Measurements from ENCODE around the gene AMDHD2.
"Not testable (repeated sequence)": the region's sequence is repeated elsewhere in the genome, so short reads cannot be mapped to it uniquely, and the experiment has no call there.

Gene AMDHD2

DNA sequence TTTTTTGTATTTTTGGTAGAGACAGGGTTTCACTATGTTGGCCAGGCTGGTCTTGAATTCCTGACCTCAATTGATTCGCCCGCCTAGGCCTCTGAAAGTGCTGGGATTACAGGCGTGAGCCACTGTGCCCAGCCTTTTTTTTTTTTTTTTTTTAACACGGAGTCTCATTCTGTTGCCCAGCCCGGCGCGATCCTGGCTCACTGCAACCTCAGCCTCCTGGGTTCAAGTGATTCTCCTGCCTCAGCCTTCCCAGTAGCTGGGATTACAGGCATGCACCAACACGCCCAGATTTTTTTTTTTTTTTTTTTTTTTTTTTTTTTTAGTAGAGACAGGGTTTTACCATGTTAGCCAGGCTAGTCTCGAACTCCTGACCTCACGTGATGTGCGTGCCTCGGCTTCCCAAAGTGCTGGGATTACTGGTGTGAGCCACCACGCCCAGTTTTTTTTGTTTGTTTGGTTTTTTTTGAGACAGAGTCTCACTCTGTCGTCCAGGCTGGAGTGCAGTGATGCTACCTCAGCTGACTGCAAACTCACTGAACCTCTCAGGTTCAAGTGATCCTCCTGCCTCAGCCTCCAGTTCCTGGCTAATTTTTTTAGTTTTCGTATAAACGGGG is 13.1 kb downstream of the AMDHD2 start:
- H3K4me3 ChIP-seq (ENCODE audit: low read depth, low read length); H3K9me3 ChIP-seq (ENCODE audit: control insufficient read depth, insufficient read depth, low read depth, low read length); H3K4me1 ChIP-seq (ENCODE audit: control insufficient read depth, insufficient read depth, low read length): not testable (repeated sequence)
- CTCF ChIA-PET = interaction anchor here (0.5 kb wide), 1 partner anchor 9 kb away, joined by 3 read pairs; no protein-coding TSS in a partner anchor
- TF ChIP-seq ZBTB17 (tag by site-specific recombination; IDR thresholded peaks at IDR 0.05) (peak; percentile 22; the same call in 1 of the 2 replicates), ZNF2 (tag by site-specific recombination; IDR thresholded peaks at IDR 0.05) (0 out of 2 replicates have a peak, but pooled peaks have one; percentile 7)
- TF ChIP-seq, protein P1, sequence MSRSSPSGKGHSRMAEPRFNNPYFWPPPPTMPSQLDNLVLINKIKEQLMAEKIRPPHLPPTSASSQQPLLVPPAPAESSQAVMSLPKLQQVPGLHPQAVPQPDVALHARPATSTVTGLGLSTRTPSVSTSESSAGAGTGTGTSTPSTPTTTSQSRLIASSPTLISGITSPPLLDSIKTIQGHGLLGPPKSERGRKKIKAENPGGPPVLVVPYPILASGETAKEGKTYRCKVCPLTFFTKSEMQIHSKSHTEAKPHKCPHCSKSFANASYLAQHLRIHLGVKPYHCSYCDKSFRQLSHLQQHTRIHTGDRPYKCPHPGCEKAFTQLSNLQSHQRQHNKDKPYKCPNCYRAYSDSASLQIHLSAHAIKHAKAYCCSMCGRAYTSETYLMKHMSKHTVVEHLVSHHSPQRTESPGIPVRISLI (tag by site-specific recombination; IDR thresholded peaks at IDR 0.05) = peak; percentile 97
- POLR2A ChIA-PET = interaction anchor here (0.8 to 3.6 kb wide), 7 partner anchors 13 to 378 kb away, joined by 3 to 25 read pairs (median 4); partner anchors contain the start of genes AMDHD2, ATP6V0C, DNASE1L2 and ECI1
- H3K27ac ChIP-seq (ENCODE audit: extremely low read depth, low read depth, low read length) = peak overlapping the region; percentile 28; the same call in 1 of the 2 replicates
- H3K36me3 ChIP-seq (ENCODE audit: control insufficient read depth in 2 of 2, insufficient read depth in 1 of 2, low read length in 2 of 2) = peaks cover 0 to 28% of the 10 kb centered on the region in 2 experiments; a peak in 1 of 3 replicates

DNA sequence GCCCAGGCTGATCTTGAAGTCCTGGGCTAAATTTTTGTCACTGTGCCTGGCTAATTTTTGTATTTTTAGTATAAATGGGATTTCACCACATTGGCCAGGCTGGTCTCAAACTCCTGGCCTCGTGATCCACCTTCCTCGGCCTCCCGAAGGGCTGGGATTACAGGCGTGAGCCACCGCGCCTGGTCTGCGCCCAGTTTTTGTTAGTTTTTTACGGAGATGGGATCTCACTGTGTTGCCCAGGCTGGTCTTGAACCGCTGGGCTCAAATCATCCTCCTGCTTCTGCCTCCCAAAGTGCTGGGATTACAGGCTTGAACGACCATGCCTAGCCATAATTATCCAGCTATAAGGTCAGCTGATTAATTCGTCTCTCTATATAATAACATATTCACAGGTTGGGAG is 13.7 kb downstream of the AMDHD2 start:
- H3K27ac ChIP-seq (ENCODE audit: extremely low read depth, low read depth, low read length) = no peak overlapping the region
- H3K4me3 ChIP-seq (ENCODE audit: low read depth, low read length) = no peak overlapping the region
- CTCF ChIA-PET = no interaction called here
- H3K36me3 ChIP-seq (ENCODE audit: control insufficient read depth in 2 of 2, insufficient read depth in 1 of 2, low read length in 2 of 2) = peaks cover 0 to 21% of the 10 kb centered on the region in 2 experiments; a peak in 1 of 3 replicates
- H3K4me1 ChIP-seq (ENCODE audit: control insufficient read depth, insufficient read depth, low read length) = peaks cover 3% of the 10 kb centered on the region; the same call in 1 of the 2 replicates
- H3K9me3 ChIP-seq (ENCODE audit: control insufficient read depth, insufficient read depth, low read depth, low read length) = no peaks in the 10 kb centered on the region
- TF ChIP-seq ZFP37 (tag by site-specific recombination; IDR thresholded peaks at IDR 0.05) = no peak
- peak; percentile 84; the same call in 1 of the 2 replicates for TF ChIP-seq ZNF121 (tag by site-specific recombination; IDR thresholded peaks at IDR 0.05)
- POLR2A ChIA-PET = no interaction called here

DNA sequence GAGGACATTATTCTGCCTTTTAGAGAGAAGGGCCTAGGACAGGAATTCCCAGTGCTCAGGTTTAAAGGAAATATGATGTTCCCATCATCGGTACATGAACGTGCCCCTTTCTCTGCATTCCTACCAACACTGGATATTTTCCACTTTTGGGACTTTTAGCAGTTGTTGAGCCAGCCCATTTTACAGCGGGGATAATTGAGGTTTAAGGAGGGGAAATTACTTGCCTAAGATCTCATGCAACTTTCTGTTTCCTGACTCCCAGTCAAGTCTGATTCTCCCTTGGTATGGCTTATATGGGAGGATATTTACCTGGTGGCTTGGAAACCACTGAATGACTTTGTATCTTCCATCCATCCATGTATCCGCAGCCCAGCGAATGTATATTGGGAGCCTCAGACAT is 14.2 kb downstream of the AMDHD2 start:
- POLR2A ChIA-PET; H3K4me3 ChIP-seq (ENCODE audit: low read depth, low read length); H3K27ac ChIP-seq (ENCODE audit: extremely low read depth, low read depth, low read length); CTCF ChIA-PET; H3K4me1 ChIP-seq (ENCODE audit: control insufficient read depth, insufficient read depth, low read length); H3K9me3 ChIP-seq (ENCODE audit: control insufficient read depth, insufficient read depth, low read depth, low read length): not testable (repeated sequence)
- H3K36me3 ChIP-seq (ENCODE audit: control insufficient read depth in 2 of 2, insufficient read depth in 1 of 2, low read length in 2 of 2) = peaks cover 0 to 17% of the 10 kb centered on the region in 2 experiments; a peak in 1 of 3 replicates

DNA sequence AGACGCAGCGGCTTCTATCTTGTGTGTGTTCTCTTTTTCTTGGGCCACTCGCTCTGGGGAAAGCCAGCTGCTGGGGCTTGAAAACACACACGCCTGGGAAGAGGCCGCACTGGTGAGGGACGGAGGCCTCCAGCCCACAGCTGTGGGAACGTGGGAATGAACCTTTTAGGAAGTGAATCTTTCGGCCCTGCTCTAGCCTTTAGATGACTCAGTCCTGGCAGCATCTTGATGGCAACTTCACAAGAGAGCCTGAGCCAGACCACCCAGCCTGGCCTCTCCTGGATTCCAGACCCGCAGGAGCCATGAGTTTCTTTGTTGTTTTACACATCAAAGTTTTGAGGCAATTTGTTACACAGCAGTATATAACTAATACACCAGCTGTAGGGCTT is 15.4 kb downstream of the AMDHD2 start:
- TF ChIP-seq ZFP69B (tag by site-specific recombination; IDR thresholded peaks at IDR 0.05) = no peak
- POLR2A ChIA-PET = no interaction called here
- Histone ChIP-seq H3K9me3 (ENCODE audit: control insufficient read depth, insufficient read depth, low read depth, low read length) (no peaks in the 10 kb centered on the region), H3K36me3 (ENCODE audit: control insufficient read depth in 2 of 2, insufficient read depth in 1 of 2, low read length in 2 of 2) (peaks cover 0 to 10% of the 10 kb centered on the region in 2 experiments; a peak in 1 of 3 replicates), H3K4me1 (ENCODE audit: control insufficient read depth, insufficient read depth, low read length) (peaks cover 3% of the 10 kb centered on the region; the same call in 1 of the 2 replicates), H3K4me3 (ENCODE audit: low read depth, low read length) (no peak overlapping the region), H3K27ac (ENCODE audit: extremely low read depth, low read depth, low read length) (no peak overlapping the region)
- CTCF ChIA-PET = no interaction called here

DNA sequence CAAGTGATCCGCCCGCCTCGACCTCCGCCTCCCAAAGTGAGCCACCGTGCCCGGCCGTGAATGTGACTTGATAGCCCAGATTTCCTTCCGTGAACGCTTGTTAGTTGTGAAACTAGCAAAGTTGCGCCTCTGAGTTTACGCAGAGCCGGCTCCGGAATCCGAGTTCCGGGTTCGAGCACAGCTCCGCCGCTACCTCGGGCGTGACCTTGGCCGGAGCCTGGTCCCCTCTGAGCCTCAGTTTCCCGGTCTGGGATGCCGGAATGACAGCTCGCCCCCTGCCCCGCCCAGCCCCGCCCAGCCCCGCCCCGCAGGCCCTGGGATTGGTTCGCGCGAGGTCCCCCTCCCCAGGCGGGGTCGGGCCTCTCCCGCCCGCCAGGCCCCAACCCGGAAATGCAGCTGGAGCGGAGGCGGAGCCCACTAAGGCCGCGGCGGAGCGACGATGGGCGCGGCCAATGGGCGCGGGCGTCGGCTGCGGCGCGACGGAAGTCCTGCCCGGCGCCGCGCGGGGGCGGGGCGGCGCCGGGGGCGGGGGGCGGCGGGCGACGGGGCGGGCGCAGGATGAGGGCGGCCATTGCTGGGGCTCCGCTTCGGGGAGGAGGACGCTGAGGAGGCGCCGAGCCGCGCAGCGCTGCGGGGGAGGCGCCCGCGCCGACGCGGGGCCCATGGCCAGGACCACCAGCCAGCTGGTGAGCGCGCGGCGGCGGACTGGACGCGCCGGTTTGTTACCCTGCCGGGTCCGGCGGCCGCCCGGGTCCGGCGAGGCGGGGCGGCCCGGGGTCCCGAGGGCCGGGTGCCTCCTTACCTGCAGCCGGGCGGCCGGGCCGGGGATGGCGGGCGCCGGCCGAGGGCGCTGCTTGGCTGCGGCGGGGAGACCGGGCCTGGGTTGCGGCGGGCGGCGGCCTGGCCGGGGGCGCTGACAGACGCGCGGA is 17.5 kb downstream of the AMDHD2 start, which contains the start of gene PDPK1:
PDPK1 (plus strand) TSS at position 571 of the 929 bp plus-strand sequence; CDS start at position 663, 92 bp downstream.
- POLR2A ChIA-PET = interaction anchor here (1.0 to 1.5 kb wide), 2 partner anchors 18 to 23 kb away, joined by 5 to 8 read pairs; partner anchors contain the start of genes AMDHD2 and ATP6V0C
- H3K9me3 ChIP-seq (ENCODE audit: control insufficient read depth, insufficient read depth, low read depth, low read length) = no peaks in the 10 kb centered on the region
- CTCF ChIA-PET = no interaction called here
- H3K36me3 ChIP-seq (ENCODE audit: control insufficient read depth in 2 of 2, insufficient read depth in 1 of 2, low read length in 2 of 2) = peaks cover 0 to 10% of the 10 kb centered on the region in 2 experiments; a peak in 1 of 3 replicates
- no peaks in the 10 kb centered on the region for H3K4me1 ChIP-seq (ENCODE audit: control insufficient read depth, insufficient read depth, low read length)
- H3K4me3 ChIP-seq (ENCODE audit: low read depth, low read length) = peak within 1 kb of the TSS; percentile 60
- peak within 1 kb of the TSS; percentile 53; the same call in 1 of the 2 replicates for H3K27ac ChIP-seq (ENCODE audit: extremely low read depth, low read depth, low read length)
- TF ChIP-seq BCL11B (tag by site-specific recombination; IDR thresholded peaks at IDR 0.05; ENCODE audit: low read depth) (0 out of 2 replicates have a peak, but pooled peaks have one; percentile 48), PRDM1 (tag by site-specific recombination; IDR thresholded peaks at IDR 0.05) (no peak), ZBTB8A (tag by site-specific recombination; IDR thresholded peaks at IDR 0.05) (peak; percentile 91), KLF8 (tag by site-specific recombination; IDR thresholded peaks at IDR 0.05) (peak; percentile 90), ZNF394 (tag by site-specific recombination; IDR thresholded peaks at IDR 0.05; ENCODE audit: borderline replicate concordance) (peak; percentile 23; the same call in 1 of the 2 replicates), ZFP37 (tag by site-specific recombination; IDR thresholded peaks at IDR 0.05) (no peak), ZNF660 (tag by site-specific recombination; IDR thresholded peaks at IDR 0.05) (peak; percentile 73), KLF9 (tag by site-specific recombination; IDR thresholded peaks at IDR 0.05; ENCODE audit: low read depth) (peak; percentile 56; the same call in 1 of the 2 replicates)
- TF ChIP-seq, protein P2, sequence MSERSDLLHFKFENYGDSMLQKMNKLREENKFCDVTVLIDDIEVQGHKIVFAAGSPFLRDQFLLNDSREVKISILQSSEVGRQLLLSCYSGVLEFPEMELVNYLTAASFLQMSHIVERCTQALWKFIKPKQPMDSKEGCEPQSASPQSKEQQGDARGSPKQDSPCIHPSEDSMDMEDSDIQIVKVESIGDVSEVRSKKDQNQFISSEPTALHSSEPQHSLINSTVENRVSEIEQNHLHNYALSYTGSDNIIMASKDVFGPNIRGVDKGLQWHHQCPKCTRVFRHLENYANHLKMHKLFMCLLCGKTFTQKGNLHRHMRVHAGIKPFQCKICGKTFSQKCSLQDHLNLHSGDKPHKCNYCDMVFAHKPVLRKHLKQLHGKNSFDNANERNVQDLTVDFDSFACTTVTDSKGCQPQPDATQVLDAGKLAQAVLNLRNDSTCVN (tag by site-specific recombination; optimal IDR thresholded peaks at IDR 0.05) = peak; percentile 57
- TF ChIP-seq, protein P3, sequence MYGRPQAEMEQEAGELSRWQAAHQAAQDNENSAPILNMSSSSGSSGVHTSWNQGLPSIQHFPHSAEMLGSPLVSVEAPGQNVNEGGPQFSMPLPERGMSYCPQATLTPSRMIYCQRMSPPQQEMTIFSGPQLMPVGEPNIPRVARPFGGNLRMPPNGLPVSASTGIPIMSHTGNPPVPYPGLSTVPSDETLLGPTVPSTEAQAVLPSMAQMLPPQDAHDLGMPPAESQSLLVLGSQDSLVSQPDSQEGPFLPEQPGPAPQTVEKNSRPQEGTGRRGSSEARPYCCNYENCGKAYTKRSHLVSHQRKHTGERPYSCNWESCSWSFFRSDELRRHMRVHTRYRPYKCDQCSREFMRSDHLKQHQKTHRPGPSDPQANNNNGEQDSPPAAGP (tag by site-specific recombination; IDR thresholded peaks at IDR 0.05) = 0 out of 2 replicates have a peak, but pooled peaks have one; percentile 8
- TF ChIP-seq, protein P4, sequence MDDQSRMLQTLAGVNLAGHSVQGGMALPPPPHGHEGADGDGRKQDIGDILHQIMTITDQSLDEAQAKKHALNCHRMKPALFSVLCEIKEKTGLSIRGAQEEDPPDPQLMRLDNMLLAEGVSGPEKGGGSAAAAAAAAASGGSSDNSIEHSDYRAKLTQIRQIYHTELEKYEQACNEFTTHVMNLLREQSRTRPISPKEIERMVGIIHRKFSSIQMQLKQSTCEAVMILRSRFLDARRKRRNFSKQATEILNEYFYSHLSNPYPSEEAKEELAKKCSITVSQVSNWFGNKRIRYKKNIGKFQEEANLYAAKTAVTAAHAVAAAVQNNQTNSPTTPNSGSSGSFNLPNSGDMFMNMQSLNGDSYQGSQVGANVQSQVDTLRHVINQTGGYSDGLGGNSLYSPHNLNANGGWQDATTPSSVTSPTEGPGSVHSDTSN (CRISPR knock-in tag; IDR thresholded peaks at IDR 0.05) = peak; percentile 87; the same call in 1 of the 2 replicates
